ENCODE results near the gene MRPL38.

The MRPL38 gene

DNA sequence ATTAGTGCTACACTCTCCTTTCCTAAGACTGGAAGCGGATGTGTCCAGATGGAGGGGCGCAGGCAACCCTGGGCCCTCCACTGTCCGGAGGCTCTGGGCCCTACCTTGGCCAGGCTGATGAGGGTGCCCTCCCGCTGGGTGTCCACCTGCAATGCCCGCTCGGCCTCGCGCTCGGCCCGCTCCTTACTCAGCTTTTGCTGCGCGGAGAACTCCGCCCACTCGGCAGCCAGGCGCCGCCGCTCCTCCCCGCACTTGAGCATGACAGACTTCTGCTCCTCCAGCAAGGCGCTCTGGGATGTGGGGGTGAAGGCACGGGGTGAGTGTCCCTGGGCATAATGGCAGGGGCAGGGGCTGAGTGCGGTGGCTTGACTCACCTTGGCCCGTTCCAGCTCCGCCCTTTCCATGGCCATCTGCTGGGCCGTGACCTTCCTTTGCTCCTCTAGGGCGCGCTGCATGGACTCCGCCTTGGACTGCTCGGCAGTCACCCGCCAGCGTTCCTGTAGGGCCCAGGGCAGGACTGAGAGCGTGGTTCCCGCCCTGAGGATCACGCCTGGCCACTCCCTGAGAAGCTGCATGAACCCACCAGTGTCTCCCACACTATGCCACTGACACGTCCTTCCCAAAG, 10.1 kb upstream of the MRPL38 start:
- WGBS, 2 donors (ENCODE audit: extremely low coverage in 2 of 2, insufficient read length in 2 of 2, insufficient replicate concordance in 1 of 2) = no CpG with 5 or more reads among the region's 34 CpGs

DNA sequence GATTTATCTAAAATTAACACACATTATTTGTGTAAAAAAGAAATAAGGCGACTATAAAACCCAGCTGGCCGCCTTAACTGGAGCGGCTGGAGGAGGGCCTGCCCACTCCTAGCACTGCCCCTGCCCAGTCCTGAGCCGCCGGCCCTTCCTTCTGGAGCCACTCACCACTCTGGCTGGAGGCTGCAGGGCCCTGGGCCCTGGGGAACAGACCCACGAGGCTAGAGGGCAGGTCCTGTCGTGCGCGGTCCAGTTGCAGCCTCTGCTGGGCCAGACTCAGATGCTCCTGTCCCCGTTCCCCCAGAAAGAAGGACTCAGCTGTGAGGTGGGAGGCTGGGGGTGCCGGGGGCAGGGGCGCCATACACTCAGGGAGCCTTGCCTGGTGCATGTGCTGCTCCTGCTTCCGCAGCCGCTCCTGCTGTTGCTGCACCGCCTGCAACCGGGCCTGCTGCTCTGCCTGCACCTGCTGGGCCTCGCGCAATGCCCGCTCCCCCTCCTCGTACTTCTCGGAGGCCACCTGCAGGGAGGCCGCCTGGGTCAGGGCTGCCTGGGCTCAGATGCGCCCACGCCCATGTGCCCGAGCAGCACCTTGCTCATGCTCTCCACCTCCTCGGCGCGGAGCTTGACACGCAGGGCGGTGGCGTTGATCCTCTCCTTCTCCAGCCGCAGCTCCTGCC, 9.0 kb upstream of the MRPL38 start:
- Histone ChIP-seq H3K4me1 (ENCODE audit: control insufficient read depth in 2 of 2, insufficient read depth in 1 of 2, low read depth in 1 of 2, low read length in 2 of 2) (peaks cover 0 to 2% of the 10 kb centered on the region in 2 donors), H3K18ac (ENCODE audit: low read length) (no peak overlapping the region), H4K8ac (ENCODE audit: low read depth, low read length) (no peak overlapping the region), H2AK5ac (ENCODE audit: low read depth, low read length) (no peak overlapping the region), H3K9ac (ENCODE audit: low read depth, low read length, poor library complexity) (peak overlapping the region; percentile 60), H2BK15ac (ENCODE audit: low read length) (no peak overlapping the region), H3K36me3 (replicated peaks in 1 of 2; ENCODE audit: control insufficient read depth in 2 of 2, insufficient read depth in 2 of 2, low read length in 2 of 2) (peaks cover 7 to 50% of the 10 kb centered on the region in 2 donors), H2AFZ (ENCODE audit: low read length) (no peak overlapping the region), H3K14ac (ENCODE audit: low read length) (peak overlapping the region; percentile 38), H3K4me2 (ENCODE audit: insufficient read depth, low read length, poor library complexity, severe bottlenecking) (no peak overlapping the region), H3K23ac (ENCODE audit: low read depth, low read length, poor library complexity) (no peak overlapping the region), H3K27me3 (ENCODE audit: control insufficient read depth in 3 of 3, insufficient read depth in 3 of 3, low read depth in 1 of 3, low read length in 3 of 3) (no peaks in the 10 kb centered on the region), H2BK5ac (ENCODE audit: low read length) (no peak overlapping the region), H2BK12ac (ENCODE audit: low read length) (peak overlapping the region; percentile 73), H3K79me1 (ENCODE audit: low read depth, low read length) (no peaks in the 10 kb centered on the region), H3K4ac (ENCODE audit: low read length) (no peak overlapping the region), H4K91ac (ENCODE audit: low read depth, low read length, poor library complexity) (no peak overlapping the region), H3K9me3 (replicated peaks in 1 of 2; ENCODE audit: control insufficient read depth in 2 of 2, insufficient read depth in 1 of 2, low read depth in 1 of 2, low read length in 2 of 2) (peaks cover 0 to 2% of the 10 kb centered on the region in 2 donors), H2BK120ac (ENCODE audit: low read depth, low read length) (no peak overlapping the region), H3K4me3 (ENCODE audit: low read length in 2 of 2) (peak overlapping the region in 1 of 2 donors; percentile 52), H3K27ac (replicated peaks; ENCODE audit: low read length) (no peak overlapping the region)
- no CpG with 5 or more reads among the region's 32 CpGs for WGBS, 2 donors (ENCODE audit: extremely low coverage in 2 of 2, insufficient read length in 2 of 2, insufficient replicate concordance in 1 of 2)
- no peak for DNase-seq (ENCODE audit: low spot score)

More for the DNA sequence above, 10.1 kb upstream of the MRPL38 start:
- Histone ChIP-seq H2AFZ (ENCODE audit: low read length) (no peak overlapping the region), H3K4me2 (ENCODE audit: insufficient read depth, low read length, poor library complexity, severe bottlenecking) (no peak overlapping the region), H4K91ac (ENCODE audit: low read depth, low read length, poor library complexity) (no peak overlapping the region), H2AK5ac (ENCODE audit: low read depth, low read length) (peak overlapping the region; percentile 10), H3K27me3 (ENCODE audit: control insufficient read depth in 3 of 3, insufficient read depth in 3 of 3, low read depth in 1 of 3, low read length in 3 of 3) (no peaks in the 10 kb centered on the region), H3K27ac (replicated peaks; ENCODE audit: low read length) (no peak overlapping the region), H3K4me1 (ENCODE audit: control insufficient read depth in 2 of 2, insufficient read depth in 1 of 2, low read depth in 1 of 2, low read length in 2 of 2) (peaks cover 0 to 2% of the 10 kb centered on the region in 2 donors), H3K79me1 (ENCODE audit: low read depth, low read length) (no peaks in the 10 kb centered on the region), H3K9me3 (replicated peaks in 1 of 2; ENCODE audit: control insufficient read depth in 2 of 2, insufficient read depth in 1 of 2, low read depth in 1 of 2, low read length in 2 of 2) (peaks cover 0 to 2% of the 10 kb centered on the region in 2 donors), H3K4ac (ENCODE audit: low read length) (no peak overlapping the region), H2BK15ac (ENCODE audit: low read length) (no peak overlapping the region), H3K14ac (ENCODE audit: low read length) (no peak overlapping the region), H3K18ac (ENCODE audit: low read length) (no peak overlapping the region), H2BK12ac (ENCODE audit: low read length) (peak overlapping the region; percentile 73), H3K23ac (ENCODE audit: low read depth, low read length, poor library complexity) (no peak overlapping the region), H2BK5ac (ENCODE audit: low read length) (no peak overlapping the region), H3K36me3 (replicated peaks in 1 of 2; ENCODE audit: control insufficient read depth in 2 of 2, insufficient read depth in 2 of 2, low read length in 2 of 2) (peaks cover 7 to 60% of the 10 kb centered on the region in 2 donors), H4K8ac (ENCODE audit: low read depth, low read length) (no peak overlapping the region), H3K9ac (ENCODE audit: low read depth, low read length, poor library complexity) (no peak overlapping the region), H2BK120ac (ENCODE audit: low read depth, low read length) (no peak overlapping the region), H3K4me3 (ENCODE audit: low read length in 2 of 2) (no peak overlapping the region)
- DNase-seq (ENCODE audit: low spot score) = no peak

DNA sequence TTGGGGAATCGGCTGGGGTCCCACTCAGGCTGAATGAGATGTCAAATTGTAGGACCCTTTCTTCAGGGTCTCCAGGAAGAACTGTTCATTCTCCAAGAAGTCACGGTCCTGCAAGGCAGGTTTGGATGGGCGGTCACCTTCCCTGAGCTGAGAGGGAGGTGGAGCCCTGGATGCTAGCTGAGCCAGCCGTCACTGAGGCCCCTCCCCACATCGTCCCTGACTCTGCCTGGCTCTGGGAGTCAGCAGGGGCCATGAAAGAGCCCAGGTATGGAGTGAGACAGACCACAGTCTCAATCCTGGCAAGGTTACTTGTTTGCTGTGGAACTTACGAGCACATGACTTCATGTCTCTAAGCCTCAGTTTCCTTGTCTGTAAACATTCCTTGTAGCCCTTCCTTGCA, 6.0 kb upstream of the MRPL38 start:
- H3K23ac ChIP-seq (ENCODE audit: low read depth, low read length, poor library complexity) = no peak overlapping the region
- H2BK120ac ChIP-seq (ENCODE audit: low read depth, low read length) = no peak overlapping the region
- H2AFZ ChIP-seq (ENCODE audit: low read length) = no peak overlapping the region
- peaks cover 0 to 2% of the 10 kb centered on the region in 2 donors for H3K9me3 ChIP-seq (replicated peaks in 1 of 2; ENCODE audit: control insufficient read depth in 2 of 2, insufficient read depth in 1 of 2, low read depth in 1 of 2, low read length in 2 of 2)
- H3K27me3 ChIP-seq (ENCODE audit: control insufficient read depth in 3 of 3, insufficient read depth in 3 of 3, low read depth in 1 of 3, low read length in 3 of 3) = no peaks in the 10 kb centered on the region
- H2BK5ac ChIP-seq (ENCODE audit: low read length) = no peak overlapping the region
- no peak for DNase-seq (ENCODE audit: low spot score)
- H3K14ac ChIP-seq (ENCODE audit: low read length) = no peak overlapping the region
- H3K4me3 ChIP-seq (ENCODE audit: low read length in 2 of 2) = no peak overlapping the region
- H3K9ac ChIP-seq (ENCODE audit: low read depth, low read length, poor library complexity) = peak overlapping the region; percentile 37
- H2AK5ac ChIP-seq (ENCODE audit: low read depth, low read length) = peak overlapping the region; percentile 13
- no peaks in the 10 kb centered on the region for H3K79me1 ChIP-seq (ENCODE audit: low read depth, low read length)
- no CpG with 5 or more reads among the region's 6 CpGs for WGBS, 2 donors (ENCODE audit: extremely low coverage in 2 of 2, insufficient read length in 2 of 2, insufficient replicate concordance in 1 of 2)
- no peak overlapping the region for H2BK15ac ChIP-seq (ENCODE audit: low read length)
- H2BK12ac ChIP-seq (ENCODE audit: low read length) = no peak overlapping the region
- H3K27ac ChIP-seq (replicated peaks; ENCODE audit: low read length) = no peak overlapping the region
- peak overlapping the region; percentile 29 for H4K8ac ChIP-seq (ENCODE audit: low read depth, low read length)
- H3K18ac ChIP-seq (ENCODE audit: low read length) = no peak overlapping the region
- no peak overlapping the region for H3K4me2 ChIP-seq (ENCODE audit: insufficient read depth, low read length, poor library complexity, severe bottlenecking)
- peaks cover 5 to 37% of the 10 kb centered on the region in 2 donors for H3K36me3 ChIP-seq (replicated peaks in 1 of 2; ENCODE audit: control insufficient read depth in 2 of 2, insufficient read depth in 2 of 2, low read length in 2 of 2)
- no peak overlapping the region for H4K91ac ChIP-seq (ENCODE audit: low read depth, low read length, poor library complexity)
- peaks cover 0 to 2% of the 10 kb centered on the region in 2 donors for H3K4me1 ChIP-seq (ENCODE audit: control insufficient read depth in 2 of 2, insufficient read depth in 1 of 2, low read depth in 1 of 2, low read length in 2 of 2)
- no peak overlapping the region for H3K4ac ChIP-seq (ENCODE audit: low read length)

DNA sequence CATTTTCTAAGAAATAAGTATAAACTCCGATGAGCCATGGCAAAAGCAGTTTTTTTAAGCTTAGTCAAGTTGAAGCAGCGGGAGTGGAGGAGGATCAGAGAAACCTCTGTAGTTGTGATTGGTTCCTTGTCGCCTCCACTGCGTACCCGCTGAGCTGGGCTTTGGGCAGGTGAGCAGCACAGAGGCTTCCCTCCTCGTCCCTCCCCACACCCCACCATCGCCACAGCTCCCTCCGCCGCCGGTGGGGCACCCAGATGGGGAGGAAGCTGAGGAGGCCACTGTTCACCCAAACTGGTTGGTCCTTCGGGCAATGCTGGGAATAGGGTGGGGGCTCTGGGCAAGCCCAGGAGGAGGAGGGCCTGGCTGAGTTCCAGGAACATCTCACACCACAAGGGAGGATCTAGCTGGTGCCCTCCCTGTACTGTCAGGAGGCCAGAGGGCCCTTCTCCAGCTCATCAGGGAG, 5.2 kb upstream of the MRPL38 start:
- Histone ChIP-seq H3K27me3 (ENCODE audit: control insufficient read depth in 3 of 3, insufficient read depth in 3 of 3, low read depth in 1 of 3, low read length in 3 of 3) (no peaks in the 10 kb centered on the region), H2AFZ (ENCODE audit: low read length) (no peak overlapping the region), H2BK15ac (ENCODE audit: low read length) (no peak overlapping the region), H4K8ac (ENCODE audit: low read depth, low read length) (no peak overlapping the region), H3K14ac (ENCODE audit: low read length) (no peak overlapping the region), H2BK5ac (ENCODE audit: low read length) (no peak overlapping the region), H2BK120ac (ENCODE audit: low read depth, low read length) (no peak overlapping the region), H3K9ac (ENCODE audit: low read depth, low read length, poor library complexity) (no peak overlapping the region), H3K4me2 (ENCODE audit: insufficient read depth, low read length, poor library complexity, severe bottlenecking) (no peak overlapping the region), H3K9me3 (replicated peaks in 1 of 2; ENCODE audit: control insufficient read depth in 2 of 2, insufficient read depth in 1 of 2, low read depth in 1 of 2, low read length in 2 of 2) (no peaks in the 10 kb centered on the region), H3K36me3 (replicated peaks in 1 of 2; ENCODE audit: control insufficient read depth in 2 of 2, insufficient read depth in 2 of 2, low read length in 2 of 2) (peaks cover 2 to 31% of the 10 kb centered on the region in 2 donors), H3K79me1 (ENCODE audit: low read depth, low read length) (no peaks in the 10 kb centered on the region), H4K91ac (ENCODE audit: low read depth, low read length, poor library complexity) (no peak overlapping the region), H3K27ac (replicated peaks; ENCODE audit: low read length) (no peak overlapping the region), H2BK12ac (ENCODE audit: low read length) (no peak overlapping the region), H2AK5ac (ENCODE audit: low read depth, low read length) (no peak overlapping the region), H3K18ac (ENCODE audit: low read length) (no peak overlapping the region), H3K23ac (ENCODE audit: low read depth, low read length, poor library complexity) (no peak overlapping the region), H3K4me1 (ENCODE audit: control insufficient read depth in 2 of 2, insufficient read depth in 1 of 2, low read depth in 1 of 2, low read length in 2 of 2) (peaks cover 0 to 2% of the 10 kb centered on the region in 2 donors), H3K4ac (ENCODE audit: low read length) (no peak overlapping the region), H3K4me3 (ENCODE audit: low read length in 2 of 2) (no peak overlapping the region)
- no peak for DNase-seq (ENCODE audit: low spot score)
- WGBS, 2 donors (ENCODE audit: extremely low coverage in 2 of 2, insufficient read length in 2 of 2, insufficient replicate concordance in 1 of 2) = no CpG with 5 or more reads among the region's 11 CpGs

Data from neuronal stem cell (in vitro differentiated cells).